Measurements from ENCODE around the gene WNT9A.
"Not testable (repeated sequence)": the region's sequence is repeated elsewhere in the genome, so short reads cannot be mapped to it uniquely, and the experiment has no call there.

Gene WNT9A, protein sequence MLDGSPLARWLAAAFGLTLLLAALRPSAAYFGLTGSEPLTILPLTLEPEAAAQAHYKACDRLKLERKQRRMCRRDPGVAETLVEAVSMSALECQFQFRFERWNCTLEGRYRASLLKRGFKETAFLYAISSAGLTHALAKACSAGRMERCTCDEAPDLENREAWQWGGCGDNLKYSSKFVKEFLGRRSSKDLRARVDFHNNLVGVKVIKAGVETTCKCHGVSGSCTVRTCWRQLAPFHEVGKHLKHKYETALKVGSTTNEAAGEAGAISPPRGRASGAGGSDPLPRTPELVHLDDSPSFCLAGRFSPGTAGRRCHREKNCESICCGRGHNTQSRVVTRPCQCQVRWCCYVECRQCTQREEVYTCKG

DNA sequence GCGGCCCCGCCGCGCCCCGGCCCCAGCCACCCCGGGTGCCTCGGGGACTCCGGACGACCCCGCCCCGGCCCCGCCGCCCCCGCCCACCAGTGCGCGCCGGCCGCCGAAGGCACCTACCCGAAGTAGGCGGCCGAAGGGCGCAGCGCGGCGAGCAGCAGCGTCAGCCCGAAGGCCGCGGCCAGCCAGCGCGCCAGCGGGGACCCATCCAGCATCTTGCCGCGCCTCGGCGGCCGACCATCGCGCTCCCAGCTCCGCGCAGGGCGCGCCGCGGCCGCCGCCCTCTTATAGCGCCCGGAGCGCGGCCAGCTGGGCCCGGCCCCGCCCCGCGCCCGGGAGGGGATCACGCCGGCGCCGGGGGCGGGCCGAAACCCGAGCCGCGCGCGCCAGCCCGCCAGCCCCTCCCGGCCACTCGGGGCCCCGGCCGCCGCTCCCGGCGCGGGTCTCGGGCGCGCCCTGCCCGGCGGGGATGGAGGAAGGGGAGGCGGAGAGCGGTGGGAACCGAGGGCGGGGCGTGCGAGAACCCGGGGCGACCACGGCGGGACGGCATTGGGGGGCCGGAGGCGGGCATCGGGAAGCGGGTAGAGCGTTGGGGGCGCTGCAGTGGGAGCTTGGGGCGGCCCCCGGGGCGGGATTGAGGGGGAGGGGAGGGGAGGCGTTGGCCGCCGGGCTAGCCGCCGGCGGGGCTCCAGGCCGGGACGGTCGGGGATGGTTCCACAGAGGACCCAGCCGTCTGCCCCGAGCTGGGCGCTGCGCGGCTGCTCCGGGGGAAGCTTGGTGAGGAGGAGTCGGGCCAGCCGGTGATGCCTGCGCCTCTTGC lies at the start of gene WNT9A:
WNT9A (minus strand) TSS at position 257 of the 817 bp plus-strand sequence; CDS start at position 212, 45 bp downstream.
- peak in 1 of 2 experiments; percentile 16 for DNase-seq

DNA sequence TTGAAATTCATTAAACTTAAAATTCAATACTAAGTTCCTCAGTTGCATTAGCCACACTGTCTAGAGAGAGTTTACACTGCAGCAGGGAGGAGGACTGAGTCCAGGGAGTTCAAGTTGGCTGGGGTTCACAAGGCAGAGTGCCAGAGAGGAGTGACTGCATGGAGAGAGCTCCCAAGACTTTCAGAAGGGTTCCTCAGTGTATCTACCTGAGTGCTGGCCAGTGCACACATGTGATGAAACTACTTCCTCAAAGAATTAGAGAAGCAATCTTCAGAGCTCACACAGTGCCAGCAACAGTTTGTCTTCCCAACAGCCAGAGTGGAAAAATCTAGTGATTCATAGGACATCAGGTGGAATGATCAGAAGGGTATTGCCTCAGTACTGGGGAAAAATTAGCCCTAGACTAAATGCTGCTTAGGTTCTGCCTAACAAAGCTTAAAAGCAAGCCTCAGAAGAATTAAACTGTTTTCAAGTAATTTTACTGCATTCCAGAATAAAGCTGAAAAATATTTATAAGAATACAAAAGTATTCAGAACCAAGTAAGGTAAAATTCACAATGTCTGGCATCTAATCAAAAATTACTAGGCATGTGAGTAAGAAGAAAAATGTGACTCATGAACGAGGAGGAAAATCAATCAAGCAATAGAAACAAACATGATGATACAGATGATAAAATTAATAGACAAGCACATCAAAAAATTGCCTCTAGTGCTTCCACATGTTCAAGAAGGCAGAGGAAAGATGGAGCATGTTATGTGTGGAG lies 48.6 kb upstream of the WNT9A start:
- DNase-seq, result no peak

DNA sequence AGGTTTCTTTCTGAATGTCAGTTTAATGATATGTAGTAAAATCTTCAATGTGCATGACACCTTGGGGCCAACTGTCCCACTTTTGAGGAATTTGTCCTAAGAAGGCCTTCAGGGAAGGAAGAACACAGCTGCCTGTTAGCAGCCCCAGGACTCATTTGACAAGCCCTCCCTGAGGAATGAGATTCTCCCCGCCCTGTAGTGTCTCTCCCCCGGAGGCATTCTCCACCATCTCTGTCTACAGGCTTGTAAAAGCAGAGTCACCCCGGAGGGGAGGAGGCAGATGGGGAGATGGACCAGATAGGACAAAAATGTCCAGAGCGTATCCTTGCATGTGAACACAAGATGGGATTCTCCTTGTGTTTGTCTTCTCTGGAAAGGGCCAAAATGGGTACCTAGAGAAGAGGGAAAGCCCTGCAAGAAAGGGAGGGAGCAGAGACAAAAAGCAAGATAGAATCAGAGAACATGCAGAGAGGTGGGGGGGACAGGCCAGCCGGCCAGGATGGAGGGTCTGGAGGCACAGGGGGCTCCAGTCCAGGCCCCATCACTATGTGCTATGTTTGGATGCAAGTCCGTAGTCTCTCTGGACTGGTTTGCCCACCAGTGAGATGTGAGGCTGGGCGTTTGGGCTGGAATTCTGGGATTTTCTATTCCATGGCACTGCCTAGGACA lies 47.0 kb upstream of the WNT9A start:
- DNase-seq, result no peak

DNA sequence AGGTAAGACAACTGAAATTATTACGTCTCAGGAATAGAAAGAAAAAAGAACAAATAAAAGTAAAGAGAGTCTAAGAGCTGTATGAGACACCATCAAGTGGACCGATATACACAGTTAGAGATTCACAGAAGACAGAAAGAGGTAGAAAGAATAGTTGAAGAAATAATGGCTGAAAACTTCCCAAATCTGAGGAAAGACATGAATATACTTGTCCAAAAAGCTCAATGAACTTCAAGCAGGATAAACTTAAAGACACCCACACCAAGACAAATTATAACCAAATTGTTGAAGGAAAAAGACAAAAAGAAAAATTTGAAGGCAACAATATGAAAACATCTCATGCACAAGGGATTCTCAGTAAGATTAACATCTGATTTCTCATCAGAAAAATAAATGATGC lies 39.4 kb upstream of the WNT9A start:
- DNase-seq, result no peak

DNA sequence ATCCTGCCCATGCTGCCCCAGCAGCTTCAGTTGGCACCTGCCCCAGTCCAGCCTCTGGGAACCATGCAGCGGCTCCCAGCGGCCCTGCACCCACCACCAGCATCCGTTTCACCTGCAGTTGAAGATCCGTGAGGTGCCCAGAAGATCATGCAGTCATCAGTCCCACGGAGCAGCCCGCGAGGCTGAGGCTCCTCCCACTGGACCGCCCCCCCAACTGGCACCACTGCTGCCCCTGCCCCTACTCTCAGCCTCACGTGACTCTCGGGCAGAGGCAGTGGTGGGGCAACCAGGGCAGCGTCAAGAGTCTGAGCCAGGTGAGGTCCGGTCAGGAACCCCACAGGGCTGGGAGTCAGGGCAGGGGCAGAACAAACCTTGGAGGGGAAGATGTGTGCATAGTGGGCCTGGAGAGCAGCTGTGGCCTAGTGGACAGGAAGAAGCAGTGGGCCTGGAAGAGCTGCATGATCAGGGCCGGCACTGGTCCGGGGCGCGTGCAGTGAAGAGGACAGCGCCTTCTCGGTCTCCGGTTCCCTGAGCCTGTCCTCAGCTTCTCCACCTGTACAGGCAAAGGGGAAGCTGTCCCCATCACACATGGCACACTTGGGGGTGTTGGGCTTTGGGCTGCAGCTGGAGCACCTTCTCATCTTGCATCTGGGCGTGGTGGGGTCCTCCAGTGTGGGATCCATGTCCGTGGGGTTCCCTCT lies 28.0 kb upstream of the WNT9A start:
- DNase-seq, result not testable (repeated sequence)

DNA sequence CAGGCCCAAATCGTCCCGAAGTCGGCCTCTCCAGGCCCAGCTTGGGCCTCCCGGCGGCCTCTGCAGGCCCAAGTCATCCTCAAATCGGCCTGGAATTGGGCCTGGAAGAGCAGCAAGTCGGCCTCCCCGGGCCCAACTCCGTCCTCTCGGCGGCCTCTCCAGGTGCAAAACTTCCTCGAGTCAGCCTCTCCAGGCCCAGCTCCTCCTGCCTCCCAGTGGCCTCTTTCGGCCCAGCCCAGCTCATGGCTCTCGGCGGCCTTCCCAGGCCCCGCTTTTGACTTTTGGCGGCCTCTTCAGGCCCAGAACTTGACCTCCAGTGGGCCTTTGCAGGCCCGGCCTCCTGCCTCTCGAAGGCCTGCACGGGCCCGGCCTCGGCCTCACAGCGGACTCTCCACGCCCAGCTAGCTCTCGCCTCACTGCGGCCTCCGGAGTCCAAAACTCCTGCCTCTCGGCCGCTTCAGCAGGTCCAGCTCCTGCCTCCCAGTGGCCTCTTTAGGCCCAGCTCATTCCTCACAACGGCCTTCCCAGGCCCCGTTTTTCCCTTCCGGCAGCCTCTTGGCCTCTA lies 26.1 kb upstream of the WNT9A start:
- not testable (repeated sequence) for DNase-seq

DNA sequence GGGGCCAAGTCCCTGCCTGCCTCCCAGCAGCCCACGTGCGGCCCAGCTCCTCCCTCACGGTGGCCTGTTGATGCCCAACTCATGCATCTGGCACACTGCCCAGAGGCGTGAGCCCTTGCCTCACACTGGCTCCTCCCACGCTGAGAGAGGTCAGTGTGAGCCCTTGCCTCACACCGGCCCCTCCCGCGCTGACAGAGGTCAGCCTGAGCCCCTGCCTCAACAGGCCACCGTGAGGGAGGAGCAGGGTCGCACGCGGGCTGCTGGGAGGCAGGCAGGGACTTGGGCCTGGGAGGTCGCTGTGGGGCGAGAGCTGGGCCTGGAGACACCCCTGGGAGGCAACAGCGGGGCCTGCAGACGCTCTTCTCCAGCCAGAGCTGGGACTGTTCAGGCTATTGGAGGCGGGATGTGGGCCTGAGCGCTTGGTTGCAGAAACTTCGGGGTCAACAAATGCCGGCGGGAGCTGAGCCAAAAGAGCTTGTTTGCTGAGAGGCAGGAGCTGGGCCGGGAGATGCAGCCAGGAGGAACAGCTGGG lies 25.2 kb upstream of the WNT9A start:
- not testable (repeated sequence) for DNase-seq

DNA sequence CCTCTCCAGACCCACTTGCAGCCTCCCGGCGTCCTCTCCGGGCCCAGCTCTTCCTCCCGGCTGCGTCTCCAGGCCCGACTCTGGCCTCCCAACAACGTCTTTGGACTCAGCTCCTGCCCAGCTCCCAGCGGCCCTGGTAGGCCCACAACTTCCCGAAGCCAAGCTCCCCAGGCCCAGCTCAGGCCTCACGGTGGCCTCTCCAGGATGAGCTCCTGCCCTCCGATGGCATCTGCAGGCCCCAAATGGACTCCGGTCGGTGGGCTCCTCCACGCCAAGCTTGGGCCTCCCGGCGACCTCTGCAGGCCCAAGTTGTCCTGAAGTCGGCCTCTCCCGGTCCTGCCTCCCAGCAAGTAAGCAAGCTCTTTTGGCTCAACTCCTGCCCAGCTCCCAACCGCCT lies 24.5 kb upstream of the WNT9A start:
- DNase-seq, result not testable (repeated sequence)

DNA sequence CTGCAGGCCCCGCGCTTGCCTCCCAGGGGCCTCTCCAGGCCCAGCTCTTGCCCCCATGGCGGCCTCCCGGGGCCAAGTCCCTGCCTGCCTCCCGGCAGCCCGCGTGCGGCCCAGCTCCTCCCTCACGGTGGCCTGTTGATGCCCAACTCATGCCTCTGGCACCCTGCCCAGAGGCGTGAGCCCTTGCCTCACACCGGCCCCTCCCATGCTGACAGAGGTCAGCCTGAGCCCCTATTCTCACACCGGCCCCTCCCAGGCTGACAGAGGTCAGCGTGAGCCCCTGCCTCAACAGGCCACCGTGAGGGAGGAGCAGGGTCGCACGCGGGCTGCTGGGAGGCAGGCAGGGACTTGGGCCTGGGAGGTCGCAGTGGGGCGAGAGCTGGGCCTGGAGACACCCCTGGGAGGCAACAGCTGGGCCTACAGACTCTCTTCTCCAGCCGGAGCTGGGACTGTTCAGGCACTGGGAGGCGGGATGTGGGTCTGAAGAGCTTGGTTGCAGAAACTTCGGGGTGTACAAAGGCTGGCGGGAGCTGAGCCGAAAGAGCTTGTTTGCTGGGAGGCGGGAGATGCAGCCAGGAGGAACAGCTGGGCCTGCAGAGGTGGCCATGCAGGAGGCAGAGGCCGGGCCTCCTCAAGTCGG lies 24.0 kb upstream of the WNT9A start:
- not testable (repeated sequence) for DNase-seq

DNA sequence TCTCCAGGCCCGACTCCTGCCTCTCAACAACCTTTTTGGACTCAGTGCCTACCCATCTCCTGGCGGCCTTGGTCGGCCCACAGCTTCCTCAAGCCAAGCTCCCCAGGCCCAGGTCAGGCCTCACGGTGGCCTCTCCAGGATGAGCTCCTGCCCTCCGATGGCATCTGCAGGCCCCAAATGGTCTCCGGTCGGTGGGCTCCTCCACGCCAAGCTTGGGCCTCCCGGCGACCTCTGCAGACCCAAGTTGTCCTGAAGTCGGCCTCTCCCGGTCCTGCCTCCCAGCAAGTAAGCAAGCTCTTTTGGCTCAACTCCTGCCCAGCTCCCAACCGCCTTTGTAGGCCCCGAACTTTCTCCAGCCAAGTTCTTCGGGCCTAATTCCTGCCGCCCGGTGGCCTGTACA lies 23.5 kb upstream of the WNT9A start:
- not testable (repeated sequence) for DNase-seq

DNA sequence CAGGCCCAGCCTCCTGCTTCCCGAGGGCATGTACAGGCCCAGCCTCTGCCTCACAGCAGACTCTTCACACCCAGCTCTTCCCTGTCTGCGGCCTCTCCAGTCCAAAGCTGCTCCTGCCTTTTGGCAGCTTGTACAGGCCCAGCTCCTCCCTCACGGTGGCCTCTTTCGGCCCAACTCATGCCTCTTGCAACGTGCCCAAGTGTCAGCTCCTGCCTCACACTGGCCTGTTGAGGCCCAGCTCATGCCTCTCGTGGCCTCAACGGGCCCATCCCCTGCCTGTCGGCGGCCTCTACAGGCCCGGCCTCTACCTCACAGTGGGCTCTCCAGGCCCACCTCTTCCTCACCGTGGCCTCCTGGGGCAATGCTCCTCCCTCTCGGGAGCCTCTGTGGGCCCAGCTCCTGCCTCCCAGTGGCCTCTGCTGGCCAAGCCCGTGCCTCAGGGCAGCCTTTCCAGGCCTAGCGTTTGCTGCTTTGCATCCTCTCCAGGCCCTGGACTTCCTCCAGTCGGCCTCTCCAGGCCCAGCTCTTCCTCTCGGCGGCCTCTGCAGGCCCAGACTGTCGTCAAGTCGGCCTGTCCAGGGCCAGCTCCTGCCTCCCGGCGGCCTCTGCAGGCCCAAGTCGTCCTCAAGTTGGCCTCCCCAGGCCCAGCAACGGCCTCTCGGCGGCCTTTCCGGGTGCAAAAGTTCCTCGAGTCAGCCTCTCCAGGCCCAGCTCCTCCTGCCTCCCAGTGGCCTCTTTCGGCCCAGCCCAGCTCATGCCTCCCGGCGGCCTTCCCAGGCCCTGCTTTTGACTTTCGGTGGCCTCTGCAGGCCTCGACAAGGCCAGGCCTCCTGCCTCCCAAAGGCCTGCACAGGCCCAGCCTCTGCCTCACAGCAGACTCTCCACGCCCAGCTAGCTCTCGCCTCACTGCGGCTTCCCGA lies 22.6 kb upstream of the WNT9A start:
- DNase-seq, result not testable (repeated sequence)

DNA sequence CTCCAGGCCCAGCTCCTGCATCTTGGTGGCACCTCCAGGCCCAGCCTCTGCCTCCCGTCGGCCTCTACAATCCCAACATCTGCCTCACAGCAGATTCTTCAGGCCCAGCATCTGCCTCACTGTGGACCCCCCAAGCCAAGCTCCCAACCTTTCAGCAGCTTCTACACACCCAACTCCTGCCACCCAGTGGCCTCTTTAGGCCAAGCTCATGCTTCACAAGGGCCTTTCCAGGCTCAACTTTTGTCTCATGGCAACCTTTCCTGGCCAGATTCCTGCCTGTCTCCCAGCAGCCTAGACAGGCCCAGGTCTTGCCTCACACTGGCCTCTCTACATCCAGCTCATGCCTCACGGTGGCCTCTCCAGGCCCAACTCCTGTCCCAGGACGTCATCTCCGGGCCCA lies 20.1 kb upstream of the WNT9A start:
- DNase-seq, result not testable (repeated sequence)

DNA sequence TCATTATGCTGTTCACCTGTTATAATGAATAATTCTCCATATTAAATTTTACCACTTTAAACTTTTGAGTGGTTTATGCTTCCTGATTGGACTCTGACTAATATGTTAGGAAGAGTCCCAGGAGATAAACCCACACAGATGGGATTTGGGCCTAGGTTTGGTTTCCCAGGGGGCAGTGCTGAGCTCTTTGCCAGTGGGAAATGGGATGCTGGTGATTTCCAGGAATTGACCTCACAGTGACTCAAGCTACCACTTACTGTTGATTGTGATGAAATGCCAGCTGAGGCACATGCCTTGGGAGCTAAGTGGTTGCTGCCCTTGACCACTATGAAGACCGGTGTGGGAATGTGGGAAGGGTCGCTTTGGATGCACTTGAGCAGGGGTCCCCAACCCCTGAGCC lies 19.0 kb upstream of the WNT9A start:
- not testable (repeated sequence) for DNase-seq

DNA sequence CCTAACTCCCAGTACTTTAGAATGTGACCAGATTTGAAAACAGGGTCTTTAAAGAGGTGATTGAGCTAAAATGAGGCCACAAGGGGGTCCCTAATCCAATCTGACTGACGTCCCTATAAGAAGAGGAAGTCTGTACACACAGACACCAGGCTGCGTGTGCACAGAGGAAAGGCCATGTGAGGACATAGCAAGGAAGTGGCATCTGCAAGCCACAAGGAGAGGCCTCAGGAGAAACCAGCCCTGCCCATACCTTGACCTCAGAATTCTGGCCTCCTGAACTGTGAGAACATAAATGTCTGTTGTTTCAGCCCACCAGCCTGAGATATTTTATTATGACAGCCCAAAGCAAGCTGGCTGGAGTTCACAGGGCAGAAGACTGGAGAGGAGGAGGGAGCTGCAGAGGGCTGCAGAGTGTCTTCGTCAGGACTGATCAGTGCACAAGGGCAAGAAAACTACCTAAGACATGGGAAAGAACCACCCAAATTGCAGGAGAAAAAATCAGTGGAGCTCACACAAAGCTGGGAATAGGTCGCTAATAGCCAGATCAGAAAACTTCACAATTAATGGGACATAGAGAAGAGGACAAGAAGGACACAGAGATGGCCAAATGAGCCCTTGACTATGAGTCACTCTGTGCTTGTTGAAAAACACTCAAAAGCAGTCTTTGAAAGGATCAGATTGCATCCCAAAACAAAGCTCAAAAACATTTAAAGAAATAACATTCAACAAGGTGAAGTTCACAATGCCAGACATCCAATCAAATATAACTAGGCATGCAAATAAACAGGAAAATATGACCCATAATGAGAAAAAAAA lies 14.1 kb upstream of the WNT9A start:
- DNase-seq, result no peak

DNA sequence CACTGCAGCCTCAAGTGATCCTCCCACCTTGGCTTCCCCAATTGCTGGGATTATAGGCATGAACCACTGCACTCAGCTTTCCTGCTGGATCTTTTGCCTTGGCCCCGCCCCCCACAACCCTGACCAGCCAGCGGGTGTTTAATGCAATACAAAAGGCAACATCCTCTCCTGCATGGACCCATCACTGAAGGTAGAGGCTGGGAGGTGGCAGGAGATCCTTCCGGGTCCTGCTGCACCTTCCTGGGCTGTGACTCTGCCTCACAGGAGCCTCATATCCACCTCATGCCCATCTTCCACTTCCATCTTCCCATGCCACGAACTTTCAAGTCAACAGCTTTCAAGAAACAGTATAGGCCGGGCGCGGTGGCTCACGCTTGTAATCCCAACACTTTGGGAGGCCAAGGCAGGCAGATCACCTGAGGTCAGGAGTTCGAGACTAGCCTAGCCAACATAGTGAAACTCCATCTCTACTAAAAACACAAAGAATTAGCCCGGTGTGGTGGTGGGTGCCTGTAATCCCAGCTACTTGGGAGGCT lies 11.7 kb upstream of the WNT9A start:
- no peak for DNase-seq

DNA sequence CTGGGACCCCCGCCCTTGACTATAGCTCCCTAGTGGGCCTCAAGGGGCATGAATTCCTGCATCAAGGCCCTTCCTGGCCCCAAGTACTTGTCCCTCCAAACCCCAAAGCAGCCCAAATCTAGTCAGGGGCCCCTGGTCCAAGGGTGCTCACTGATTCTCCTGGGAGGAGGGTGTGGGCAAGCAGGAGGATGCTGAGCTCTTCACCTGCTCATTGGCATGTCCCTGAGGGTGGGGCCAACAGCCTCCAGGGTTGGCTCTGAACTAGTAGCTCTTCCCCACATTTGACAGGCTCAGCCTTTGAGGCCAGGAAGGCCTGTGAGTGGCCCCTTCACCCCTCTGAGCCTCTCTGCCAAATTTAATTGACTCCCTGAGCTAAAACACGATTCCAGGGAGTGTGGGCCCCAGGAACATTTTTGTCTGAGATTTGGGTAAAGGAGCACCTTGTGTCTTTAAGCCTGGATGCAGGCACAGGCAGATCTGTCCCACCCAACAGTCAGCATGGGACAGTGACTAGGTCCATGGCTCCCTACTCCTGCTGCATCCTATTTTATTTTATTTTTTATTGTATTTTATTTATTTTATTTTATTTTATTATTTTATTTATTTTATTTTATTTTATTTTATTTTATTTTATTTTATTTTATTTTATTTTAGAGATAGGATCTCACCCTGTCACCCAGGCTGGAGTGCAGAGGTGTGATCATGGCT lies 11.0 kb upstream of the WNT9A start:
- DNase-seq, result no peak

DNA sequence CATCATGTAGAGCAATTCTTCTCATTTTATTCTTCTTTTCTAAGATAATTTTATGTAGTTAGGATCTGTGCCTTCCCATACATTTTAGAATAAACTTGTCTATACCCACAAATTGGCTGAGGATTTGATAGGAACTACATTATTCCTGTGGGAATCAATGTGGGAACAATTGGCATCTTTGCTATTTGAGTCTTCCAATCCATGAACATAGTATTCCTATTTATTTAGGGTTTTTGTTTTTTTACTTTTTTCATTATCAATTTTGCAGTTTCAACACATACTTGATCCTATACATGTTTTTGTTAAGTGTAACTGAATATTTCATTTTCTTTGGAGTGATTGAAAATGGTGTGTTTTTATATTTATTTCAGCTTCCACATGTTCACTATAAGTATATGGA lies 8.1 kb upstream of the WNT9A start:
- no peak for DNase-seq
